IMR-90 (cell line): ENCODE measurements around the gene CD164L2. TPM values are rescaled to one million over a fixed set of nuclear protein-coding genes. Genes with fewer than 3 reads are reported as not detected.

Experiments
- ATAC-seq: fragments of 200-7000 bp; cut with Tn5 transposase; 2 replicates; pipeline ENCODE4 v1.9.1; 2020; ENCODE audit warnings: low read depth, mild to moderate bottlenecking, moderate library complexity
- Bru-seq: library from RNA; stranded (reverse); fragments of 400-500 nt; gene quantifications from one replicate; lab custom pipeline; 2021; lab: Mats Ljungman, UMichigan
- BruChase-seq, 2 experiments: library from RNA; stranded (reverse); fragments of 400-500 nt; gene quantifications; one replicate each; lab custom pipeline; 2021; lab: Mats Ljungman, UMichigan
- BruUV-seq: library from RNA; stranded (reverse); fragments of 400-500 nt; replicated peaks from 2 replicates; lab custom pipeline; 2021; lab: Mats Ljungman, UMichigan
- CTCF ChIA-PET: fragments of 300-600 bp; formaldehyde crosslinking; extraction: SDS; loops from one replicate; lab custom pipeline; 2021; ENCODE audit warnings: antibody characterized with exemption; lab: Yijun Ruan, JAX
- POLR2A ChIA-PET: fragments of 300-600 bp; sonication (Branson Sonifier 250); formaldehyde crosslinking; loops from one replicate; lab custom pipeline; 2022; ENCODE audit warnings: antibody characterized with exemption; ENCODE audit not compliant: unreplicated experiment; lab: Charles Lee
- DNase-seq: peaks from one replicate; pipeline ENCODE4 v3.0.0; 2013
- H2AFZ ChIP-seq: replicated peaks from 2 replicates; pipeline ENCODE3; 2013; ENCODE audit warnings: low read length, mild to moderate bottlenecking; ENCODE audit not compliant: poor library complexity
- H2AK5ac ChIP-seq: 2 replicates; pipeline ENCODE4 v1.6.1; 2013; ENCODE audit warnings: low read depth, low read length, inconsistent platforms
- H2AK9ac ChIP-seq: replicated peaks from 2 replicates; pipeline ENCODE3; 2013; ENCODE audit warnings: mild to moderate bottlenecking, low read depth, low read length, moderate library complexity; ENCODE audit not compliant: poor library complexity
- H2BK120ac ChIP-seq: 2 replicates; pipeline ENCODE4 v1.6.1; 2013; ENCODE audit warnings: low read depth, low read length, inconsistent platforms
- H2BK15ac ChIP-seq: 3 replicates; pipeline ENCODE4 v1.6.1; 2013; ENCODE audit warnings: low read depth, low read length, inconsistent platforms
- H2BK20ac ChIP-seq: 2 replicates; pipeline ENCODE4 v1.6.1; 2013; ENCODE audit warnings: low read depth, mild to moderate bottlenecking, inconsistent platforms, low read length, moderate library complexity
- H2BK5ac ChIP-seq: 2 replicates; pipeline ENCODE4 v1.6.1; 2013; ENCODE audit warnings: mild to moderate bottlenecking, low read depth, low read length, inconsistent platforms; ENCODE audit not compliant: poor library complexity, severe bottlenecking
- H3K14ac ChIP-seq: replicated peaks from 2 replicates; pipeline ENCODE4 v1.6.1; 2013; ENCODE audit warnings: low read depth, low read length, inconsistent platforms
- H3K18ac ChIP-seq: 2 replicates; pipeline ENCODE4 v1.6.1; 2013; ENCODE audit warnings: low read depth, low read length, control low read depth
- H3K23ac ChIP-seq: 2 replicates; pipeline ENCODE4 v1.6.1; 2013; ENCODE audit warnings: low read depth, low read length, inconsistent platforms
- H3K27ac ChIP-seq: 2 replicates; pipeline ENCODE4 v1.5.1; 2013; ENCODE audit warnings: mild to moderate bottlenecking, control low read depth, low read length; ENCODE audit not compliant: insufficient read depth
- H3K27me3 ChIP-seq: 2 replicates; pipeline ENCODE4 v1.6.1; 2013; ENCODE audit warnings: low read length; ENCODE audit not compliant: control insufficient read depth, insufficient read depth
- H3K36me3 ChIP-seq: 2 replicates; pipeline ENCODE4 v1.6.1; 2013; ENCODE audit warnings: low read length, mixed read lengths; ENCODE audit not compliant: control insufficient read depth, insufficient read depth
- H3K4ac ChIP-seq: 2 replicates; pipeline ENCODE4 v1.6.1; 2013; ENCODE audit warnings: low read depth, low read length, inconsistent platforms
- H3K4me1 ChIP-seq: 2 replicates; pipeline ENCODE4 v1.6.1; 2013; ENCODE audit warnings: low read length, mixed read lengths; ENCODE audit not compliant: control insufficient read depth, insufficient read depth
- H3K4me2 ChIP-seq: 2 replicates; pipeline ENCODE4 v1.6.1; 2013; ENCODE audit warnings: low read depth, mild to moderate bottlenecking, control low read depth, low read length, moderate library complexity
- H3K4me3 ChIP-seq: 2 replicates; pipeline ENCODE4 v1.5.1; 2013; ENCODE audit warnings: low read depth, mild to moderate bottlenecking, control low read depth, low read length, moderate library complexity; ENCODE audit not compliant: insufficient read depth
- H3K56ac ChIP-seq: 2 replicates; pipeline ENCODE4 v1.6.1; 2013; ENCODE audit warnings: low read length, inconsistent platforms; ENCODE audit not compliant: insufficient read depth; ENCODE audit errors: extremely low read depth
- H3K79me1 ChIP-seq, 2 experiments: 2 replicates each; pipeline ENCODE4 v1.6.1; 2013; ENCODE audit warnings: low read length in 2 of 2, inconsistent platforms in 1 of 2, low read depth in 1 of 2
- H3K9ac ChIP-seq: 2 replicates; pipeline ENCODE4 v1.6.1; 2013; ENCODE audit warnings: low read depth, low read length, control low read depth
- H3K9me1 ChIP-seq: 2 replicates; pipeline ENCODE4 v1.6.1; 2013; ENCODE audit warnings: low read length, inconsistent platforms; ENCODE audit not compliant: insufficient read depth
- H3K9me3 ChIP-seq: 2 replicates; pipeline ENCODE4 v1.6.1; 2013; ENCODE audit warnings: low read length; ENCODE audit not compliant: control insufficient read depth, insufficient read depth
- H4K20me1 ChIP-seq: 2 replicates; pipeline ENCODE4 v1.6.1; 2013; ENCODE audit warnings: low read length, inconsistent platforms; ENCODE audit not compliant: insufficient read depth
- H4K5ac ChIP-seq: 2 replicates; pipeline ENCODE4 v1.6.1; 2013; ENCODE audit warnings: mild to moderate bottlenecking, low read depth, low read length, control low read depth
- H4K8ac ChIP-seq, 2 experiments: 2 replicates each; pipeline ENCODE4 v1.6.1; 2013; ENCODE audit warnings: low read depth in 2 of 2, low read length in 2 of 2, control low read depth in 1 of 2, inconsistent platforms in 1 of 2
- H4K91ac ChIP-seq: 2 replicates; pipeline ENCODE4 v1.6.1; 2013; ENCODE audit warnings: low read depth, low read length, inconsistent platforms; ENCODE audit not compliant: insufficient read depth
- BHLHE40 ChIP-seq: fragments of 150-350 bp; IDR thresholded peaks from 2 replicates; pipeline ENCODE4 v1.6.1; 2016; ENCODE audit warnings: mild to moderate bottlenecking, low read depth, low read length
- CEBPB ChIP-seq: IDR thresholded peaks from 2 replicates; pipeline ENCODE4 v1.6.1; 2012; ENCODE audit warnings: low read depth, low read length, improper control_type of control experiment
- CHD1 ChIP-seq: IDR thresholded peaks from 2 replicates; pipeline ENCODE4 v1.6.1; 2012; ENCODE audit warnings: low read depth, low read length, improper control_type of control experiment
- FOS ChIP-seq: fragments of 150-350 bp; IDR thresholded peaks from 2 replicates; pipeline ENCODE4 v1.6.1; 2016; ENCODE audit warnings: low read depth, low read length
- MAFK ChIP-seq: IDR thresholded peaks from 2 replicates; pipeline ENCODE4 v1.6.1; 2012; ENCODE audit warnings: low read depth, low read length, improper control_type of control experiment
- MAZ ChIP-seq: IDR thresholded peaks from 2 replicates; pipeline ENCODE4 v1.6.1; 2012; ENCODE audit warnings: low read depth, mild to moderate bottlenecking, low read length, improper control_type of control experiment, moderate library complexity, borderline replicate concordance
- MXI1 ChIP-seq: IDR thresholded peaks from 2 replicates; pipeline ENCODE4 v1.6.1; 2012; ENCODE audit warnings: low read depth, mild to moderate bottlenecking, low read length, moderate library complexity, borderline replicate concordance
- NFE2L2 ChIP-seq: fragments of 150-350 bp; IDR thresholded peaks from 2 replicates; pipeline ENCODE4 v1.6.1; 2016; ENCODE audit warnings: low read depth, mild to moderate bottlenecking, low read length
- POLR2A ChIP-seq: IDR thresholded peaks from 2 replicates; pipeline ENCODE4 v1.6.1; 2012; ENCODE audit warnings: mild to moderate bottlenecking, low read depth, low read length
- RAD21 ChIP-seq: IDR thresholded peaks from 2 replicates; pipeline ENCODE4 v1.6.1; 2012; ENCODE audit warnings: low read length, improper control_type of control experiment
- RCOR1 ChIP-seq: IDR thresholded peaks from 2 replicates; pipeline ENCODE4 v1.6.1; 2012; ENCODE audit warnings: mild to moderate bottlenecking, low read length, improper control_type of control experiment; ENCODE audit not compliant: insufficient replicate concordance
- SMC3 ChIP-seq: fragments of 150-350 bp; IDR thresholded peaks from 2 replicates; pipeline ENCODE4 v1.6.1; 2016; ENCODE audit warnings: low read depth, mild to moderate bottlenecking, antibody characterized with exemption, low read length, moderate library complexity
- WGBS, 2 experiments: methylation state at CpG; one replicate each; pipeline versions ENCODE4 v1.1.5 to v1.1.7; 2013; ENCODE audit warnings: missing lambda C conversion rate in 2 of 2; ENCODE audit not compliant: insufficient read length in 1 of 2; ENCODE audit errors: extremely low coverage in 2 of 2; 5-methylcytosine and 5-hydroxymethylcytosine counted together
- dilution Hi-C: fragments of 300-500 bp; cut with HindIII; formaldehyde crosslinking; loops from one replicate; pipeline ENCODE4 v1.14.3; 2018; ENCODE audit warnings: low sequenced_read_pairs; ENCODE audit not compliant: unreplicated experiment
- in situ Hi-C: fragments of 300-500 bp; cut with MboI; formaldehyde crosslinking; loops from 3 replicates; pipeline ENCODE4 v1.14.3; 2019; ENCODE audit warnings: low sequenced_read_pairs, inconsistent platforms, mixed read lengths
- intact Hi-C: fragments of 100-400 bp; cut with micrococcal nuclease; formaldehyde crosslinking; loops from 2 replicates; pipeline ENCODE4 v1.10.0; 2022
- long read RNA-seq: library from polyadenylated mRNA; unstranded; transcript quantifications from one replicate; pipeline ENCODE4 v2.0.0, GENCODE V29; 2021; ENCODE audit not compliant: unreplicated experiment
- polyA plus RNA-seq, 3 experiments: library from polyadenylated mRNA; depleted of rRNA; stranded (reverse); fragments of >200 nt; gene quantifications; 2 replicates each; pipeline ENCODE4 v1.2.3, GENCODE V29; 2012; ENCODE audit warnings: low replicate concordance in 1 of 3
- total RNA-seq: library from RNA; depleted of rRNA; stranded (reverse); fragments of >200 nt; gene quantifications from 2 replicates; pipeline ENCODE4 v1.2.3, GENCODE V29; 2012; rRNA removed
- TF ChIP-seq, protein P1 (sequence below): fragments of 150-350 bp; IDR thresholded peaks from 2 replicates; pipeline ENCODE4 v1.6.1; 2017; ENCODE audit warnings: mild to moderate bottlenecking, antibody characterized with exemption, low read length, low read depth
- TF ChIP-seq, protein P2 (sequence below): conservative IDR thresholded peaks from 2 replicates; pipeline ENCODE4 v1.5.1; 2012; ENCODE audit warnings: mild to moderate bottlenecking, low read depth, low read length, improper control_type of control experiment
- TF ChIP-seq, protein P3 (sequence below): fragments of 150-350 bp; IDR thresholded peaks from 2 replicates; pipeline ENCODE4 v1.6.1; 2016; ENCODE audit warnings: low read depth, mild to moderate bottlenecking, low read length, moderate library complexity, borderline replicate concordance

Gene CD164L2
- total RNA-seq (not detected in 2 replicates), polyA plus RNA-seq (2012; rRNA removed) (not detected in 2 replicates), Bru-seq, nascent RNA (not detected), BruChase-seq, experiment 1, labeled RNA remaining after a 6-hour chase (not detected), BruChase-seq, experiment 2, labeled RNA remaining after a 2-hour chase (not detected)
- not detected in 2 replicates for polyA plus RNA-seq (2012; cell fraction: cytosol; rRNA removed)
- 0.04 TPM in 1 of 2 replicates, not detected in the other for polyA plus RNA-seq (2012; cell fraction: nucleus; rRNA removed; ENCODE audit: low replicate concordance)
- long read RNA-seq, result 0 reads

DNA sequence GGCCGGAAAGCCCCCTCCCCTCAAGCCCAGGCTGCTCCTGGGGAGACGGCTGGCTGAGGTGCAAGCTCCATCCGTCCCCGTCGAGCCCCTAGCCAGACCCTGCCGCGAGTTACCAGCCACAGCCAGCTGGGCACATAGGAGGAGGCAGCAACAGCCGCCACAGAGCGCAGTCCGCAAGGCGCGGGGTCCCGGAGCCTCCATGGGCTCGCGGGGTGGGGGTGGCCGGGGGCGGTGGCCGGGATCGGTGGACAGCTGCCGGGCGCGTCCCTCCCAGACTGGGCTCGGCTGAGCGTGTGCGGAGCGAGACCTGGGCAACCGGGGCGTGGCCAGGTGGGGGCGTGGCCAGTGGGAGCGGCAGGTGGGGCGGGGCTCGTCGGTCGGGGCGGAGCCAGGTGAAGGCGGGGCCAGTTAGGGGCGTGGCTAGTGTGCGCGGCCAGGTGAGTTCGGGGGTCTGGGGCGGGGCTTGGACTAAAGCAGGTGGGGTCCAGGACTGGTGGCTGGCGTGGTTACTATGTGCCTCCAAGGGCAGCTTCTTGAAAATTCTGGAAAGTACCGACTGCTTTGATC lies at the start of gene CD164L2:
CD164L2 (minus strand) TSS at position 295 of the 567 bp plus-strand sequence; CDS start at position 201, 94 bp downstream.
- in situ Hi-C loops (no loop called here), dilution Hi-C loops (no loop called here), intact Hi-C loops (no loop called here)
- Histone ChIP-seq H3K18ac (no peak within 1 kb of the TSS), H3K4me3 (no peak within 1 kb of the TSS), H2BK15ac (no peak within 1 kb of the TSS), H3K27me3 (peaks cover 34% of the 10 kb centered on the region), H3K4ac (no peak within 1 kb of the TSS), H3K9ac (no peak within 1 kb of the TSS), H2BK5ac (no peak within 1 kb of the TSS), H3K14ac (no peak within 1 kb of the TSS), H3K23ac (no peak within 1 kb of the TSS), H3K4me1 (no peaks in the 10 kb centered on the region), H2AK9ac (no peak within 1 kb of the TSS), H3K56ac (no peak within 1 kb of the TSS), H4K20me1 (no peaks in the 10 kb centered on the region; the same call in 1 of the 2 replicates), H3K4me2 (no peak within 1 kb of the TSS), H2BK120ac (no peak within 1 kb of the TSS), H4K8ac (no peak within 1 kb of the TSS), H2AFZ (no peak within 1 kb of the TSS), H3K9me3 (no peaks in the 10 kb centered on the region), H3K79me1 (no peaks in the 10 kb centered on the region), H4K91ac (no peak within 1 kb of the TSS), H3K9me1 (no peaks in the 10 kb centered on the region), H3K27ac (no peak within 1 kb of the TSS), H2BK20ac (no peak within 1 kb of the TSS), H4K5ac (no peak within 1 kb of the TSS), H2AK5ac (no peak within 1 kb of the TSS), H3K36me3 (no peaks in the 10 kb centered on the region)
- ATAC-seq (no peak), DNase-seq (no peak)
- no TSS peak for BruUV-seq
- ChIA-PET CTCF (interaction anchor here (1.3 kb wide), 1 partner anchor 82 kb away, joined by 3 read pairs; no protein-coding TSS in a partner anchor), POLR2A (no interaction called here)
- no peak for TF ChIP-seq MAZ
- no peak for TF ChIP-seq RAD21
- no peak for TF ChIP-seq NFE2L2
- TF ChIP-seq MAFK, result no peak
- no peak for TF ChIP-seq CHD1
- TF ChIP-seq BHLHE40, result no peak
- TF ChIP-seq SMC3, result no peak
- no peak for TF ChIP-seq CEBPB
- TF ChIP-seq, protein P1, sequence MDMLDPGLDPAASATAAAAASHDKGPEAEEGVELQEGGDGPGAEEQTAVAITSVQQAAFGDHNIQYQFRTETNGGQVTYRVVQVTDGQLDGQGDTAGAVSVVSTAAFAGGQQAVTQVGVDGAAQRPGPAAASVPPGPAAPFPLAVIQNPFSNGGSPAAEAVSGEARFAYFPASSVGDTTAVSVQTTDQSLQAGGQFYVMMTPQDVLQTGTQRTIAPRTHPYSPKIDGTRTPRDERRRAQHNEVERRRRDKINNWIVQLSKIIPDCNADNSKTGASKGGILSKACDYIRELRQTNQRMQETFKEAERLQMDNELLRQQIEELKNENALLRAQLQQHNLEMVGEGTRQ, result no peak
- TF ChIP-seq, protein P2, sequence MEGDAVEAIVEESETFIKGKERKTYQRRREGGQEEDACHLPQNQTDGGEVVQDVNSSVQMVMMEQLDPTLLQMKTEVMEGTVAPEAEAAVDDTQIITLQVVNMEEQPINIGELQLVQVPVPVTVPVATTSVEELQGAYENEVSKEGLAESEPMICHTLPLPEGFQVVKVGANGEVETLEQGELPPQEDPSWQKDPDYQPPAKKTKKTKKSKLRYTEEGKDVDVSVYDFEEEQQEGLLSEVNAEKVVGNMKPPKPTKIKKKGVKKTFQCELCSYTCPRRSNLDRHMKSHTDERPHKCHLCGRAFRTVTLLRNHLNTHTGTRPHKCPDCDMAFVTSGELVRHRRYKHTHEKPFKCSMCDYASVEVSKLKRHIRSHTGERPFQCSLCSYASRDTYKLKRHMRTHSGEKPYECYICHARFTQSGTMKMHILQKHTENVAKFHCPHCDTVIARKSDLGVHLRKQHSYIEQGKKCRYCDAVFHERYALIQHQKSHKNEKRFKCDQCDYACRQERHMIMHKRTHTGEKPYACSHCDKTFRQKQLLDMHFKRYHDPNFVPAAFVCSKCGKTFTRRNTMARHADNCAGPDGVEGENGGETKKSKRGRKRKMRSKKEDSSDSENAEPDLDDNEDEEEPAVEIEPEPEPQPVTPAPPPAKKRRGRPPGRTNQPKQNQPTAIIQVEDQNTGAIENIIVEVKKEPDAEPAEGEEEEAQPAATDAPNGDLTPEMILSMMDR, result no peak
- no peak for TF ChIP-seq MXI1
- no peak for TF ChIP-seq POLR2A
- no peak for TF ChIP-seq RCOR1
- no peak for TF ChIP-seq FOS
- TF ChIP-seq, protein P3, sequence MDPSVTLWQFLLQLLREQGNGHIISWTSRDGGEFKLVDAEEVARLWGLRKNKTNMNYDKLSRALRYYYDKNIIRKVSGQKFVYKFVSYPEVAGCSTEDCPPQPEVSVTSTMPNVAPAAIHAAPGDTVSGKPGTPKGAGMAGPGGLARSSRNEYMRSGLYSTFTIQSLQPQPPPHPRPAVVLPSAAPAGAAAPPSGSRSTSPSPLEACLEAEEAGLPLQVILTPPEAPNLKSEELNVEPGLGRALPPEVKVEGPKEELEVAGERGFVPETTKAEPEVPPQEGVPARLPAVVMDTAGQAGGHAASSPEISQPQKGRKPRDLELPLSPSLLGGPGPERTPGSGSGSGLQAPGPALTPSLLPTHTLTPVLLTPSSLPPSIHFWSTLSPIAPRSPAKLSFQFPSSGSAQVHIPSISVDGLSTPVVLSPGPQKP, result no peak
- whole genome bisulfite sequencing, 2 experiments, result 17% methylated on average over 14 of the region's 43 CpGs; no CpG with 5 or more reads in 1 of the 2 experiments
